LNCAP (cell line): ENCODE data around the gene BANK1.

Source experiments
- CTCF ChIP-seq: fragments of 450-650 bp; IDR thresholded peaks from 2 replicates; pipeline ENCODE4 v1.5.1; 2017; ENCODE audit warnings: mild to moderate bottlenecking

The BANK1 gene

GRCh38 chr4:101960431-101960830 is 169.9 kb downstream of the BANK1 start:
- TF ChIP-seq CTCF, result no peak

GRCh38 chr4:101961144-101961543 is 170.6 kb downstream of the BANK1 start:
- no peak for TF ChIP-seq CTCF

- TF ChIP-seq CTCF, result no peak
Measured at GRCh38 chr4:101967697-101968346, 177.3 kb downstream of the BANK1 start.

GRCh38 chr4:101968364-101968763 is 177.8 kb downstream of the BANK1 start:
- TF ChIP-seq CTCF, result no peak

- no peak for TF ChIP-seq CTCF
Measured at GRCh38 chr4:101969965-101970364, 179.4 kb downstream of the BANK1 start.

GRCh38 chr4:101970547-101971155 is 180.1 kb downstream of the BANK1 start:
- no peak for TF ChIP-seq CTCF

- no peak for TF ChIP-seq CTCF
Measured at GRCh38 chr4:101972791-101973190, 182.3 kb downstream of the BANK1 start.
